Adrenal gland (tissue), 5 donors: ENCODE data around the gene ARID5B.

Source experiments
- POLR2A ChIP-seq, 2 donors: fragments of 450-650 bp; IDR thresholded peaks; one replicate each; pipeline ENCODE4 v1.6.1; 2017; ENCODE audit warnings: antibody characterized with exemption in 2 of 2, mild to moderate bottlenecking in 2 of 2, moderate library complexity in 1 of 2
- TF ChIP-seq, protein P1 (sequence below), 6 experiments: fragments of 450-650 bp in 4 of 6; fragments of 200-600 bp in 2 of 6; sonication (generic) in 1 of 6; IDR thresholded peaks; 1 replicate in 5 of 6; 2 replicates in 1 of 6; pipeline versions ENCODE4 v1.5.1 to v1.8.0; 2016 to 2021; ENCODE audit warnings: antibody characterized with exemption in 6 of 6, mild to moderate bottlenecking in 2 of 6, moderate library complexity in 1 of 6
- donor health status: DM: no; HTN: no; CAD: no.

DNA sequence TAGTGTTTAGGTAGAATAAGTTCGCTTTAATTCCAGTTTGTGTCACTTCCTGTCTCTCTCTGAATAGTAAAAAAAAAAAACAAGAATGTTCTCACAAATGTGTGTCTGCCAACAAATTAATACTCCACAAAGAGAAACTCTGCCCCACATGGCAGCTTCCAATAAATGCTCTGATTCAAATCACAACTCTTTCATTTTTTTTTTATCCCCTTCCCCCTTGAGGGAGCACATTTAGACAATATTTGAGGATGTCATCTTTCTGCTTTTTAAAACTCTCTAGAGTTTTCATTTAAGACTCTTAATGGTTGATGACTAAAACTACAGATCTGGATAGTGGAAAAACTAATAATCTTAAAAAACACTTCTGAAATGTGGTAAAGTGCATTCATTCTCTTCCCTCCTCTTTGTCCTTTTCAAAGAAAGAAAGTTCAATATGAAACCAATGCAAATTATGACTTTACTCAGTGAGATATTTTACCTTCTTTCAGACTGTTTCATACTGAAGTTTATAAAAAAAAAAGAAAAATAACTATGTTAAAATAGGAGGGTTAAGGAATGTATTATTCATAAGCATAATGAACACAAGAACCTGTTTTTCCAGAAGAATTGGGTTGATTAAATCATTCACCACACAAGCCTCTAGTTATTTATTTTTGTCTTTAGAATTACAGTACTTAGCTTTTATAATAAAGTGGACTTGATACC is 42.3 kb downstream of the ARID5B start:
- TF ChIP-seq, protein P1, sequence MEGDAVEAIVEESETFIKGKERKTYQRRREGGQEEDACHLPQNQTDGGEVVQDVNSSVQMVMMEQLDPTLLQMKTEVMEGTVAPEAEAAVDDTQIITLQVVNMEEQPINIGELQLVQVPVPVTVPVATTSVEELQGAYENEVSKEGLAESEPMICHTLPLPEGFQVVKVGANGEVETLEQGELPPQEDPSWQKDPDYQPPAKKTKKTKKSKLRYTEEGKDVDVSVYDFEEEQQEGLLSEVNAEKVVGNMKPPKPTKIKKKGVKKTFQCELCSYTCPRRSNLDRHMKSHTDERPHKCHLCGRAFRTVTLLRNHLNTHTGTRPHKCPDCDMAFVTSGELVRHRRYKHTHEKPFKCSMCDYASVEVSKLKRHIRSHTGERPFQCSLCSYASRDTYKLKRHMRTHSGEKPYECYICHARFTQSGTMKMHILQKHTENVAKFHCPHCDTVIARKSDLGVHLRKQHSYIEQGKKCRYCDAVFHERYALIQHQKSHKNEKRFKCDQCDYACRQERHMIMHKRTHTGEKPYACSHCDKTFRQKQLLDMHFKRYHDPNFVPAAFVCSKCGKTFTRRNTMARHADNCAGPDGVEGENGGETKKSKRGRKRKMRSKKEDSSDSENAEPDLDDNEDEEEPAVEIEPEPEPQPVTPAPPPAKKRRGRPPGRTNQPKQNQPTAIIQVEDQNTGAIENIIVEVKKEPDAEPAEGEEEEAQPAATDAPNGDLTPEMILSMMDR (IDR thresholded peaks at IDR 0.05) = peak in 3 of 6 experiments; percentile 26 to 40 (median 35)
- TF ChIP-seq POLR2A (IDR thresholded peaks at IDR 0.05) = no peak
